ENCODE measurements around the gene NLRP1. TPM values are rescaled to one million over a fixed set of nuclear protein-coding genes. Genes with fewer than 3 reads are reported as not detected.
A peak's percentile ranks its signal among the peaks of the same experiment; 100 is the strongest.

The NLRP1 gene
- total RNA-seq, 1 donor from 2014 or later, result 67.7 TPM

GRCh38 chr17:5485270-5486205, 98.8 kb downstream of the NLRP1 start, which contains the start of gene DERL2:
TSS of gene DERL2 (minus strand) at chr17:5486178. CDS start at chr17:5486161, 17 bp downstream.
- intact Hi-C loops (cut with DNase I), result loop anchor here (1.0 to 10.0 kb wide), 5 partner anchors 16 to 1169 kb away; partner anchors contain the start of genes C17orf100, MED31 and PIMREG
- Histone ChIP-seq H3K27ac (peak within 1 kb of the TSS; percentile 97), H3K4me1 (peaks cover 0 to 20% of the 10 kb centered on the region in 2 donors), H3K27me3 (no peaks in the 10 kb centered on the region), H3K9me3 (no peaks in the 10 kb centered on the region), H3K36me3 (peaks cover 25 to 60% of the 10 kb centered on the region in 2 donors), H3K4me3 (peak within 1 kb of the TSS; percentile 95 to 97)
- TF ChIP-seq CTCF (IDR thresholded peaks at IDR 0.05), result no peak
- no peak for DNase-seq (ENCODE audit: low spot score in 2 of 2)

- H3K36me3 ChIP-seq, result peaks cover 52 to 81% of the 10 kb centered on the region in 2 donors
Measured at GRCh38 chr17:5481451-5481850, 102.9 kb downstream of the NLRP1 start.

GRCh38 chr17:5480962-5481361, 103.3 kb downstream of the NLRP1 start:
- H3K27ac ChIP-seq, result no peak overlapping the region
- peaks cover 55 to 85% of the 10 kb centered on the region in 2 donors for H3K36me3 ChIP-seq
- no peaks in the 10 kb centered on the region for H3K9me3 ChIP-seq
- TF ChIP-seq CTCF (IDR thresholded peaks at IDR 0.05), result no peak
- no peaks in the 10 kb centered on the region for H3K27me3 ChIP-seq
- H3K4me3 ChIP-seq, result no peak overlapping the region
- DNase-seq (ENCODE audit: low spot score in 2 of 2), result no peak
- peaks cover 0 to 10% of the 10 kb centered on the region in 2 donors for H3K4me1 ChIP-seq
- intact Hi-C loops (cut with DNase I), result loop anchor here (10.0 kb wide), 2 partner anchors 964 to 1174 kb away; partner anchors contain the start of genes C17orf100, MED31 and PIMREG

More at GRCh38 chr17:5481451-5481850, 102.9 kb downstream of the NLRP1 start:
- no peak overlapping the region for H3K27ac ChIP-seq
- H3K4me3 ChIP-seq, result no peak overlapping the region
- no peaks in the 10 kb centered on the region for H3K27me3 ChIP-seq
- intact Hi-C loops (cut with DNase I), result loop anchor here (10.0 kb wide), 2 partner anchors 963 to 1173 kb away; partner anchors contain the start of genes C17orf100, MED31 and PIMREG
- DNase-seq (ENCODE audit: low spot score in 2 of 2), result no peak
- TF ChIP-seq CTCF (IDR thresholded peaks at IDR 0.05), result no peak
- H3K9me3 ChIP-seq, result no peaks in the 10 kb centered on the region
- H3K4me1 ChIP-seq, result peaks cover 0 to 10% of the 10 kb centered on the region in 2 donors

- H3K4me3 ChIP-seq, result no peak overlapping the region
- TF ChIP-seq CTCF (IDR thresholded peaks at IDR 0.05), result no peak
- peaks cover 68 to 95% of the 10 kb centered on the region in 2 donors for H3K36me3 ChIP-seq
- no peak for DNase-seq (ENCODE audit: low spot score in 2 of 2)
- H3K27me3 ChIP-seq, result no peaks in the 10 kb centered on the region
- intact Hi-C loops (cut with DNase I), result no loop called here
- H3K4me1 ChIP-seq, result no peaks in the 10 kb centered on the region
- H3K27ac ChIP-seq, result no peak overlapping the region
- H3K9me3 ChIP-seq, result no peaks in the 10 kb centered on the region
Measured at GRCh38 chr17:5478992-5479391, 105.3 kb downstream of the NLRP1 start.

- peaks cover 59 to 66% of the 10 kb centered on the region in 2 donors for H3K36me3 ChIP-seq
- H3K4me1 ChIP-seq, result no peaks in the 10 kb centered on the region
- H3K9me3 ChIP-seq, result no peaks in the 10 kb centered on the region
- H3K4me3 ChIP-seq, result no peak overlapping the region
- intact Hi-C loops (cut with DNase I), result no loop called here
- TF ChIP-seq CTCF (IDR thresholded peaks at IDR 0.05), result no peak
- no peak for DNase-seq (ENCODE audit: low spot score in 2 of 2)
- no peak overlapping the region for H3K27ac ChIP-seq
- no peaks in the 10 kb centered on the region for H3K27me3 ChIP-seq
Measured at GRCh38 chr17:5473906-5474305, 110.4 kb downstream of the NLRP1 start.
